GM21723 (cell line): ENCODE measurements around the gene KRTAP7-1.

Source experiments
- ATAC-seq: cut with Tn5 transposase; IDR thresholded peaks from one replicate; pipeline ENCODE4 v1.9.1; 2021; ENCODE audit warnings: mild to moderate bottlenecking, moderate library complexity; ENCODE audit not compliant: unreplicated experiment

KRTAP7-1 gene

DNA sequence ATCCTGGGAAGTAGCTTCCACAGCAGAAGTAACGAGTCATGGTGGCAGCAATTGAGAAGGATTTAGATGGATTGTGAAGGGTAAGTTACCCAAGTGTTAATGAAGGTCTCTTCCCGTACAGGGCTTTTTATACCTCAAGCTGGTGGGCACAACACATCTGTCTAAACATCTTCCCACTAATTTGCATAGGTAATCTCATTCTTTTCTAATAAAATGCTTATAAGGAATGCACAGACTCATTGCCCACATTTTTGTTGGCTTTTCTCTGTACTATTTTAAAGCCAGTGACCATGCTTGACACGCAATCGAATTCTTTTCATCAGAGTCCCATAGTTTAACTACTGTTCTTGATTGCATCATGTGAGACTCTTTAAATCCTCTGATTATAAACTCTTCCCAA is at the start of gene KRTAP7-1:
KRTAP7-1 (minus strand) TSS at position 101 of the 400 bp plus-strand sequence; CDS start at position 40, 61 bp downstream.
- ATAC-seq = no peak

DNA sequence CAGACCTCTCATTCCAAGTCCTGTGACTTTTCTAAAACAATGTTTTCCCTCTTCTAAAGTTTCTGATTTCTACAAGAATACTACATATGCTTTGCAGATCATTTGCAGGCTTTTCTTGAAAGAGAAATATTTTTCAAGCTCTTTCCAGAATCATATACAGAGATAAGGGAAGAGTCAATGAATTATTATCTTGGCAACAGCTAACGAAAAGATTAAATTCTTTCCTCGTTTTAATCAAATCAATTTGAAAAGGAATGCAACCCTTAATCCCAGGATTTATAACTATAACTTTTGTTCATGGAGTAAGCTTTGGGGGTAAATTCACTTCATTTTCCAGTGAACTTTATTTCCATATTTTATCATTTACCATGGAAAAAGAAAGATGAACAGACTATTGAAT is 45.0 kb upstream of the KRTAP7-1 start:
- ATAC-seq = no peak

- ATAC-seq = no peak
Measured at GRCh38 chr21:30847627-30848500, 18.3 kb upstream of the KRTAP7-1 start.

DNA sequence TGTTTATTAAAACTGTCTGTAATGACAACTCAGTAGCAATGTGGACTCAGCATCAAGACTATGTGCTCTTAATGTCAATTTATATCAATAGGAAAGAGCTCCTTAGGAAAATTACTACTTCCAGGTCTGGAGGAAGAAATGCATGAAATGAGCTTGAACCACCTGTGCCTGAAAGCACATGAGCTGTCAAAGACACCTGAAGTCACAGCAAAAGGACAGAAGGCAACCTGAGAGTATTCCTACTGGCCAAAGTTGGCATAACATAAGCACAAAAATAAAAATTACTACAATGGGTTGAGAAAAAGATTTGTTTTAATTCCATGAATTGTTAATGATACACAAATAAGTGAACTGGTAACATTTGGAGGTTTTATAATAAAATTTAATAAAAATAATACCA is 13.4 kb upstream of the KRTAP7-1 start:
- no peak for ATAC-seq

DNA sequence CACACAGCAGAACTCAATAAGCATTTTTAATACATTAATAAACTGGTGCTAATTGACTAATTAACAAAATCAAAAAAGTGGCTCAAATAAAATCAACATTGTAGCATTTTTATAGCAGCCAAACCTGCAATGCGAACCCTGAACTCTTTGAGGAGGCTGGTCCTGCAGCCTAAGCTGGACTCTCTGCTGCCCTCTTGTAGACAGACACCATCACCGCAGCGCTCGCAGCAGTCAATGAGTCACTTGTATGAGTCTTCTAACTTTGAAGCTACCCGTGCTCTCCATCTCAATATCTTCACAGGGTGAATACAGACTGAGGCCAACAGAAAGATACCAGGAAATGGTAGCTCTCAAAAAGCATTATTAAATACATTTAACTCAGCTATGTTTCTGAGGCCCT is 9.7 kb upstream of the KRTAP7-1 start:
- no peak for ATAC-seq

- no peak for ATAC-seq
Measured at GRCh38 chr21:30838536-30838935, 9.0 kb upstream of the KRTAP7-1 start.

DNA sequence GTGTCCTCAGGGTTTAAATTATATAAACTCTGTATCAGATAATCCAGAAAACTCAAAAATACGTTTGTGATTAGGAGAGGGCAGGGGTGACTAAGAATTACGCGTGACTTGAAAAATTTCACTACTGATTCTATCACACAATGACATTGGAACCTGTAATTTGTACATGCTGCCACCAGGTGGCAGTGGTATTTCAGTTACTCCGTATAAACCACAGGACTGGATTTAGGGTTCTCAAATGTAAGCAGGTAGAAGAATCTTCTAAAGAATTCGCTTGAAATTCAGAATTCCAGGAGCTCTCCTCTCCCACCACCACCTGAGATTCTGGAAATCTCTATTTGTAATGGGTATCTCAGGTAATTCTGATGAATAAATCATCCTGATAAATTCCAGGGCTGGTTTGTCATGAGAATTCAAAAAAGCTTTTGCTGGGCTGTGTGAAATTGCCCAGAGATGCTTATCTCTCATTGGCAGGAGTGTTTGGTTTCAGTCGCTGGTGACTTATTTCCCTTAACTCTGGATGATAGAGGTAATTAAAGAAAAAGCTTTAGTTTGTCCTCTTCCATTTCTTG is 1.7 kb upstream of the KRTAP7-1 start:
- ATAC-seq = no peak

DNA sequence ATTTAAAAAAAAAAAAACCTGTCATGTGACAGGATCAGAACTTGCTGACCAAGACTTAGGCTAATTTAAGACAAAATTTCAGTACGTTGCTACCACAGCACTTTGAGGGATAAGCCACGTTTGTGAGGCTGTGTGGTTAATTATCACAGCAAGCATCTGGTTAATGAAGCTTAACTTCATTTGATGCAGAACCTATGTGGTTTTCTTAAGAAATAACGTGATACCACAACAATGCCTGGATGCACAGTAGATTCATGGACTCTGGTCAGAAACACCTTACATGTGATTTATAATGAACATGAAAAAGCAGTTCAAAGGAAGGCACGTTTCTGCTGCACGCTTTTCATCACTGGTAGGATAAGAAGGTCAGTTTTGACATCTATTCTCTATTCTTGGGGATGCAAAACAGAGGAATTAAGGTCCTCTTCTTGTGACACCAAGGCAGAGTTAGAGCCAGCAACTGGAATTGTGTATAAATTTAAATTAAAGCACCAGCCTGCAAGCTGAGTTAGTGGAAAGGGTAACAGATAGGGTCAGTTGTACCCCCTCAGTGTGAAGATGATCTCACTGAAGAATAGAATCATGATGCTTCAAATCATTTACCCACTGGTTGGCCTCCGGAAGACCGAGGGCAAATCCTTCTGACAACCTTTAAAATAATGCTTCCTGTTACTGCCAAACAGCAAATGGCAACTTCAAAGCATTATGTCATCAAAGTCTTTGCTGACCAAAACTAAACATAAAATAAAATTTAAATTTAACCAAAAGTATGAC is 10.5 kb downstream of the KRTAP7-1 start:
- ATAC-seq = no peak

DNA sequence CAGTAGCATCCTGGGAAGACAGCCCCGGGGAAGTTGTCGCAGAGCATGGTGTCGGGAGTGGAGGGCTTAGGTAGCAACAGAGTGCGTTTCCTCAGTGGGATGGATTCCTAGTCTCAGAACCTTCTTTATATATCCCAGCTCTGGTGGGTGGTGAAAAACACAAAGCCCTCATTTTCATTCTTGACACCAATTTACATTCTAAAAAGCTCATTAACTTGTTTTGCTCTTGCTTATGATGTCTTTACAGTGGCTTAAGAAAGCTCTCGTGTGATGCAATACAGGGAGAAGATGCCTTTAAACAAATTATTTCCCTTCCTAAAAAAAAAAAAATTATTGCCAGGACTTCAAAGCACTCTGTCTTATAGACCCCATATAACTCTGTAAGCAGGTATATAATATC is 16.4 kb downstream of the KRTAP7-1 start, which contains the start of gene KRTAP8-1:
KRTAP8-1 (minus strand) TSS at position 101 of the 400 bp plus-strand sequence; CDS start at position 47, 54 bp downstream.
- no peak for ATAC-seq

DNA sequence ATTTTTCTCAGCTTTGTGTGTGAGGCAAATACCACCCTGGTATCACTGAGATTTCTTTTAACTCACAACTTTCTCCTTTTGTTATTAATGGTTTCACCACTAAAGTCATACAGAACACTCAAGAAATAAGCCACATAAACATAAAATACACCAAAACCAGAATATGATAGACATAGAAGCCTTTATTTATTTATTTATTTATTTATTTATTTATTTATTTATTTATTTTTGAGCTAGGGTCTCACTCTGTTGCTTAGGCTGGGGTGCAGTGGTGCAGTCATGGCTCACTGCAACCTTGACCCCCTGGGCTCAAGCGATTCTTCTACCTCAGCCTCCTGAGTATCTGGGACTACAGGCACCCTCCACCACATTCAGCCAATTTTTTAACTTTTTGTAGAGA is 29.0 kb downstream of the KRTAP7-1 start:
- no peak for ATAC-seq

DNA sequence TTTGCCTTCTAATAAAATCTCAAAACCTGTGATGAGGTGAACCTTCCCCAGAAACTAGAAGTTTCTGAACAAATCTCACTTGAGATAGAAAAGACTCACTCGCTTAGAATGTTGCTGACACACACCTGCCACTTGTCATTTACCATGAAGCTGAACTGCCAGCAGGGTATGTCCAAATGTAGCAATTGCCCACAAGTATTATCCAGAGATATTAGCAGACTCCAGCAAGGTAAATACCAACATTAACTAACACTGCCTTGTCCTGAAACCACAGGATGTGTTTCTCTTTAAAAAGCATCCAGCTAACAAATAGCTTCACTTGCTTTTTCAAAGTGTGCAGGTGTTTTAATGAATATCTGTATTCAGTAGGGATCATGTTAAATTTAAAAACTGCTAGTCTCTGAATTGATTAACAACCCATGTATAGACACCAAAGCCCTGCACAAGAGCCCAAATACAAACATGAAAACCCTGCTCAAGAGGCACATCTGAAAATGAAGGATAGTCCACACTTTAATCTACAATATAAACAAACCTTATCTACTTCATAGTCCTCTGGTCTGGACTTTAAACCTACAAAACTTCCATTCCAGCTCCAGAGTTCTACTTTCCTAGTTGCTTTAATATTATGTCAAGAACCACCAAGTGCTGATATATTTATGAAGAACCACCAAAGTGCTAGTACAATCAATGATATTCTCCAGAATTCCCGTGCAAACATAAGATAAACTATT is 35.8 kb downstream of the KRTAP7-1 start:
- no peak for ATAC-seq

- ATAC-seq = no peak
Measured at GRCh38 chr21:30779249-30779648, 50.3 kb downstream of the KRTAP7-1 start.
